NT2/D1 (cell line): ENCODE data around the gene CHMP6.
A peak's percentile ranks its signal among the peaks of the same experiment; 100 is the strongest.

Experiments
- DNase-seq: peaks from one replicate; pipeline ENCODE4 v3.0.0-alpha.2; 2011; ENCODE audit warnings: low read depth, low spot score
- H3K27me3 ChIP-seq: 2 replicates; pipeline ENCODE4 v1.6.0; 2011; ENCODE audit warnings: mild to moderate bottlenecking; ENCODE audit not compliant: insufficient read length, insufficient read depth
- H3K36me3 ChIP-seq: 2 replicates; pipeline ENCODE4 v1.6.1; 2011; ENCODE audit warnings: mild to moderate bottlenecking, low read length, mixed read lengths; ENCODE audit not compliant: insufficient read depth, insufficient read length
- H3K4me1 ChIP-seq: 2 replicates; pipeline ENCODE4 v1.5.1; 2011; ENCODE audit not compliant: insufficient read depth, insufficient read length
- H3K4me3 ChIP-seq: 2 replicates; pipeline ENCODE4 v1.5.1; 2011; ENCODE audit warnings: low read depth; ENCODE audit not compliant: insufficient read length
- H3K9ac ChIP-seq: 2 replicates; pipeline ENCODE4 v1.6.0; 2011; ENCODE audit warnings: low read depth; ENCODE audit not compliant: insufficient read length
- H3K9me3 ChIP-seq: 2 replicates; pipeline ENCODE4 v1.5.1; 2011; ENCODE audit warnings: mild to moderate bottlenecking, low read length; ENCODE audit not compliant: insufficient read depth
- SUZ12 ChIP-seq: IDR thresholded peaks from 2 replicates; pipeline ENCODE4 v1.6.1; 2011; ENCODE audit not compliant: insufficient read length, insufficient read depth; ENCODE audit errors: extremely low read depth
- YY1 ChIP-seq: IDR thresholded peaks from 2 replicates; pipeline ENCODE4 v1.6.1; 2011; ENCODE audit not compliant: insufficient read length, insufficient read depth
- ZNF274 ChIP-seq: IDR thresholded peaks from 2 replicates; pipeline ENCODE4 v1.6.1; 2011; ENCODE audit warnings: mild to moderate bottlenecking, low read depth, low read length

Gene CHMP6

DNA sequence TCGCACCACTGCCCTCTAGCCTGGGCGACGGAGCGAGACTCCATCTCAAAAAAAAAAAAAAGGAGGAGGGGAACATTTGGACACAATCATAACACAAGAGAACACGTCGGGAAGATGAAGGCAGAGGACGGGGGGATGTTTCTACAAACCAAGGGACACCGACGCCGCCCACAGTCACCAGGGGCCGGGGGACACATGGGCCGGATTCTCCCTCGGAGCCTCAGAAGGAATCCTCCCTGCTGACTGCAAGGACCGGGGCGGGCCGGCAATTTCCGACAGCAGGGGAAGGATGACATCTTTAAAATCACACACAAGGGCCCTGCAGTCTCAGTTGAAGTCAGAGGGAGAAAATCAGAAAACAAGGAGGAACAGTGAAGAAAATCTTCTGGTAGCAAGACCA lies 8.1 kb upstream of the CHMP6 start:
- TF ChIP-seq SUZ12 (no peak), ZNF274 (no peak), YY1 (no peak)
- no peak for DNase-seq

DNA sequence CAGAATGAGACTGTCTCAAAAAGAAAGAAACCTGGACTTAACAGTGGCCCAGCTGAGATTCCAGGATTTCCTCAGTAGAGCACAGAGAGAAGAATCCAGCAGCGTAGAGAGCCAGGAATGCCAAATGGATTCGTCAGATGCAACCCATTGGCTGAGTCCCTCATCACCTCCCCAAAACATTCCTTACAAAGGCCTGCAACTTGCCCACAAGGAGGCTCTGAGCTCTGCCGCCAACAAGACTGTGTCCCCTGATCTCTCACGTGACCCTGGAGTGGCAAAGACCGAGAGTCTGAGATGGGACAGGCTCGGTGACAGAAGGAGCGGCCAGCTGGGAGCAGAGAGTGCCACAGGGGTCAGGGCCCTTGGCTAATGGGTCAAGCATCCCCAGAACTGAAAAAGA lies 6.9 kb upstream of the CHMP6 start:
- TF ChIP-seq ZNF274 (no peak), SUZ12 (no peak), YY1 (no peak)
- Histone ChIP-seq H3K36me3 (no peaks in the 10 kb centered on the region), H3K4me3 (no peak overlapping the region), H3K4me1 (peaks cover 15% of the 10 kb centered on the region), H3K9me3 (peaks cover 3% of the 10 kb centered on the region; the same call in 1 of the 2 replicates), H3K9ac (peak overlapping the region; percentile 3), H3K27me3 (peaks cover 20% of the 10 kb centered on the region)
- DNase-seq = peak; percentile 52

More for the DNA sequence above, 8.1 kb upstream of the CHMP6 start:
- Histone ChIP-seq H3K36me3 (no peaks in the 10 kb centered on the region), H3K9me3 (peaks cover 3% of the 10 kb centered on the region; the same call in 1 of the 2 replicates), H3K4me1 (peaks cover 12% of the 10 kb centered on the region), H3K9ac (no peak overlapping the region), H3K4me3 (no peak overlapping the region), H3K27me3 (peaks cover 14% of the 10 kb centered on the region)

DNA sequence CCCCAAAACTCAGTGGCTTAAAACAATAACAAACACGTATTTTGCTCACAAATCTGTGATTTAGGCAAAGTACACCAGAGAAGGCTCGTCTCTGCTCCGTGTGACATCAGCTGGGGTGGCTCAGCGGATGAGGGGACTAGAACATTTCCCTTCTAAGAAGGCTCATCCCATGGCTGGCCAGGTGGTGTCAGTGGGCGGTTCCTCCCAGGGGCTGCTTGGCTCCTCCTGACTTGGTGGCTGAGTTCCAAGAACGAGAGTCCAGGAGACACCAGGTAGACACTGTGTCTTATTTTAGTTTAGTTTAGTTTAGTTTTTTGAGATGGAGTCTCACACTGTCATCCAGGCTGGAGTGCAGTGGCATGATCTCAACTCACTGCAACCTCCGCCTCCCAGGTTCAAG lies 5.6 kb upstream of the CHMP6 start:
- Histone ChIP-seq H3K27me3 (peaks cover 30% of the 10 kb centered on the region), H3K9ac (no peak overlapping the region), H3K4me3 (no peak overlapping the region), H3K4me1 (peaks cover 15% of the 10 kb centered on the region), H3K9me3 (peaks cover 3% of the 10 kb centered on the region; the same call in 1 of the 2 replicates), H3K36me3 (no peaks in the 10 kb centered on the region)
- no peak for DNase-seq
- TF ChIP-seq SUZ12 (no peak), ZNF274 (no peak), YY1 (no peak)

DNA sequence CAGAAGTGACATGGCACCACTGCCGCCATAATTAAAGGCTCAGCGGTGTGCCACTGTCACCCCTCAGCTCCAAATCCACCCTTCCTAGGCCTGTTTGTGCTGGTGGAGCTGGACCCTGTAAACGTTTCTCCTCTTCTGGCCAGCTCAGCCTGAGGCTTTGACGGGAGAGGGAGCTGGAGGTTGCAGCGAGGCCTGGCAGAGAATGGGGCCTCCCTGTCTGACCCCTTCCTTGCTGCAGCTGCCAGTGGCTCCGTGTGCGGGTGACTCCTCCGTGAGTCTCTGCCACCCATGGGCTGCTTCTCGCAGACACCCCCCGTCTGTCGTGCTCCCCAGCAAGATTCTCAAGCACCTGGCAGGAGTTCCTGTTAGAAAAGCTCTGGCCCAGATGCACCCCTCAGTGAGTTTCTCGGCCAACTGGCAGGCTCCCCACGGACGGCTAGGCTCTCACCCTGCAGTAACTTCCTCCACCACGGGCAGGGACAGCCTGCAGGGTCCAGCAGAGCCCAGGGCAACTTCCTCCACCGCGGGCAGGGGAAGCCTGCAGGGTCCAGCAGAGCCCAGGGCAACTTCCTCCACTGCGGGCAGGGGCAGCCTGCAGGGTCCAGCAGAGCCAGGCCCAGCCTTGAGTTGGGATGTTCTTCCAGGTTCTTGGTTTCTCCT lies 4.7 kb upstream of the CHMP6 start:
- TF ChIP-seq SUZ12 (no peak), YY1 (no peak), ZNF274 (no peak)
- Histone ChIP-seq H3K9me3 (peaks cover 3% of the 10 kb centered on the region; the same call in 1 of the 2 replicates), H3K4me3 (no peak overlapping the region), H3K9ac (no peak overlapping the region), H3K36me3 (no peaks in the 10 kb centered on the region), H3K27me3 (peaks cover 29% of the 10 kb centered on the region), H3K4me1 (peaks cover 15% of the 10 kb centered on the region)
- no peak for DNase-seq

DNA sequence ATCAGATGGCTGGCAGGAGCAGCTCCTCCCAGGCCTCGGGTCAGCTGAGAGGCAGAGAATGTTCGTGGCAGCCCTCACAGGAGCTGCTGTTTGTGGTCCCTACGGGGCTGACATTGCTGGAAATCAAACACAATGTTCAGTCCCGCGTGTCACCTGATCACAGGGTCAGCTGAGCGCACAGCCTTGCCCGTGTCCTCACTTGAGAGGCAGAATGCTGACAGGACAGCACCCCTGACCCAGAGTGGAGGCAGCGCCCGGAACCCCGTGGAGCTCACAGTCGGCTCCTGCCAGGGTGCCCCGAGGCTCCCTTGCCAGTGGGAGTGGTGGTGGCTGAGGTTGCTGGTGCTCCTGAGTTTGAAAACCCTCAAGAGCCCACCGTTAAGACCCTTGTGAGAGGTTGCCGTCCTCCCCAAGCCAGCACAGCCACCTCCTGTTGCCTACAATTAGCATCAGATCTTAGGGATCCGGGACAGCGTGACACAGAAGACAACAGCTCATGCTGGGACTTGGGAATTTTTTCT lies 3.6 kb upstream of the CHMP6 start:
- Histone ChIP-seq H3K27me3 (peaks cover 32% of the 10 kb centered on the region), H3K9ac (peak overlapping the region; percentile 33), H3K4me3 (no peak overlapping the region), H3K9me3 (peaks cover 3% of the 10 kb centered on the region; the same call in 1 of the 2 replicates), H3K36me3 (no peaks in the 10 kb centered on the region), H3K4me1 (peaks cover 16% of the 10 kb centered on the region)
- TF ChIP-seq SUZ12 = no peak
- no peak for TF ChIP-seq ZNF274
- no peak for TF ChIP-seq YY1
- no peak for DNase-seq

DNA sequence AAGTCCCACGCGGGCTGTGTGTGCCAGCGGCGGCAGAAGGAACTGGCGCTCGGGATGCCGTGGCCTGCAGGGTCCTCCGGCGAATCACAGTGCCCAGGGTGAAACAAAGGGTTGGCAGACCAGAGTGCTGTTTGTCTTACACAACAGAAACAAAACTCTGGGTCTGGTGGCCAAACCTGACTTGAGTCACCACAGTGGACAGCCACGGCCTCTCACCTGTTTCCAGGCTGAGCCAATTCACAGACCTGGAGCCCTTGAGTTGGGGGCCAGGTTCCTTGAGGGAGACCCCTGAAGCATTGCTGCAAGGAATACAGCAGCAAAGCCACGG lies 2.1 kb upstream of the CHMP6 start:
- Histone ChIP-seq H3K27me3 (peaks cover 37% of the 10 kb centered on the region), H3K4me3 (no peak overlapping the region), H3K9ac (no peak overlapping the region), H3K36me3 (peaks cover 4% of the 10 kb centered on the region), H3K9me3 (no peaks in the 10 kb centered on the region; the same call in 1 of the 2 replicates), H3K4me1 (peaks cover 13% of the 10 kb centered on the region)
- TF ChIP-seq SUZ12 (no peak), ZNF274 (no peak), YY1 (no peak)
- DNase-seq = no peak

DNA sequence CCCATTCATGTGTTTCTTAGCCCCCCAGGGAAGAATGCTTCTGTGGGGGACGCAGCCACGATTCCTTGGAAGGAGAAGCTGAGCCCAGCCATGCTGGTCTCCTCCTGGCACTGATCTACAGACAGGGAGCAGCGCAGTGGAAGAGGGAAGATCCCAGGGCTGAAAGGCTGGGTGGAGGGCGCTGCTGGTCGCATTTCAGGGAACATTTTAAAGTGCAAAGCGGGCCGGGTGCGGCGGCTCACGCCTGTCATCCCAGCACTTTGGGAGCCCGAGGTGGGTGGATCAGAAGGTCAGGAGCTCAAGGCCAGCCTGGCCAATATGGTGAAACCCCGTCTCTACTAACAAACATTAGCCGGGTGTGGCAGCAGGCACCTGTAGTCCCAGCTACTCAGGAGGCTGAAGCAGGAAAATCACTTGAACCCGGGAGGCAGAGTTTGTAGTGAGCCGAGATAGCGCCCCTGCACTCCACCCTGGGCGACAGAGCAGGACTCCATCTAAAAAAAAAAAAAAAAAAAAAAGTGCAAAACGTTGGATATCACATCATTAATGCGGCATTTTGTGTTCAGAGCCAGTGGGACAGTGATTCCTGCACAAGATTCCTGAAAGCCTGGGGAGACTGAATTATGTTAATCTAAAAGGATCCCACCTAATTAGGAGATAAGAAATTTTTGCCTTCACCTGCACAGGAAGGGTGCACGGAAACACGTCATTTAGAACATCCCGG lies 558 bp upstream of the CHMP6 start:
- Histone ChIP-seq H3K9ac (peak overlapping the region; percentile 82), H3K27me3 (peaks cover 37% of the 10 kb centered on the region)
- DNase-seq = no peak

More for the DNA sequence above, 558 bp upstream of the CHMP6 start:
- H3K4me1 ChIP-seq = peaks cover 10% of the 10 kb centered on the region
- peaks cover 15% of the 10 kb centered on the region for H3K36me3 ChIP-seq
- H3K9me3 ChIP-seq = no peaks in the 10 kb centered on the region; the same call in 1 of the 2 replicates
- TF ChIP-seq ZNF274 (no peak), SUZ12 (no peak), YY1 (no peak)
- H3K4me3 ChIP-seq = peak overlapping the region; percentile 76
